GM23338 (cell line): ENCODE measurements around the gene DAB2. TPM values are rescaled to one million over a fixed set of nuclear protein-coding genes. Genes with fewer than 3 reads are reported as not detected.
A peak's percentile ranks its signal among the peaks of the same experiment; 100 is the strongest.

Experiments
- ATAC-seq: fragments of 200-7000 bp; cut with Tn5 transposase; 3 replicates; pipeline ENCODE4 v1.9.1; 2020
- DNase-seq: peaks from one replicate; pipeline ENCODE4 v3.0.0-alpha.2; 2015; ENCODE audit warnings: low spot score
- H2AFZ ChIP-seq: fragments of 200-600 bp; sonication (generic); 2 replicates; pipeline ENCODE4 v1.8.0; 2016; ENCODE audit warnings: antibody characterized with exemption, mild to moderate bottlenecking, moderate library complexity
- H3F3A ChIP-seq: fragments of 200-600 bp; sonication (generic); replicated peaks from 2 replicates; pipeline ENCODE4 v1.8.0; 2017; ENCODE audit warnings: antibody characterized with exemption, mixed run types, low read depth
- H3K27ac ChIP-seq: fragments of 200-600 bp; sonication (generic); 2 replicates; pipeline ENCODE4 v1.6.1; 2016; ENCODE audit warnings: low read depth
- H3K27me3 ChIP-seq: fragments of 200-600 bp; sonication (generic); 2 replicates; pipeline ENCODE4 v1.8.0; 2016; ENCODE audit warnings: mild to moderate bottlenecking, mixed run types, moderate library complexity; ENCODE audit not compliant: insufficient read depth
- H3K36me3 ChIP-seq: fragments of 200-600 bp; sonication (generic); 2 replicates; pipeline ENCODE4 v1.8.0; 2016; ENCODE audit warnings: mild to moderate bottlenecking; ENCODE audit not compliant: insufficient read depth
- H3K4me1 ChIP-seq: fragments of 200-600 bp; sonication (generic); 2 replicates; pipeline ENCODE4 v1.8.0; 2016; ENCODE audit warnings: mild to moderate bottlenecking, moderate library complexity; ENCODE audit not compliant: insufficient read depth
- H3K4me2 ChIP-seq: fragments of 200-600 bp; sonication (generic); 2 replicates; pipeline ENCODE4 v1.7.1; 2017; ENCODE audit warnings: mixed run types
- H3K4me3 ChIP-seq: fragments of 200-600 bp; sonication (generic); 2 replicates; pipeline ENCODE4 v1.6.1; 2016; ENCODE audit warnings: mixed run types
- H3K79me2 ChIP-seq: fragments of 200-600 bp; sonication (generic); replicated peaks from 2 replicates; pipeline ENCODE4 v1.8.0; 2017; ENCODE audit warnings: mild to moderate bottlenecking; ENCODE audit not compliant: insufficient read depth
- H3K9me2 ChIP-seq: fragments of 200-600 bp; sonication (generic); 2 replicates; pipeline ENCODE4 v1.8.0; 2017; ENCODE audit not compliant: insufficient read depth
- H4K20me1 ChIP-seq: fragments of 200-600 bp; sonication (generic); replicated peaks from 2 replicates; pipeline ENCODE4 v1.8.0; 2017; ENCODE audit warnings: mild to moderate bottlenecking; ENCODE audit not compliant: insufficient read depth
- H3K27ac Mint-ChIP-seq: 2 replicates; pipeline ENCODE4 v1.8.0; 2020; ENCODE audit warnings: inconsistent platforms, mild to moderate bottlenecking, moderate library complexity, mixed read lengths
- H3K27me3 Mint-ChIP-seq: 3 replicates; pipeline ENCODE4 v1.8.0; 2022; ENCODE audit warnings: low read depth, mild to moderate bottlenecking, moderate library complexity, mixed read lengths, inconsistent platforms; ENCODE audit not compliant: insufficient read depth, poor library complexity
- H3K36me3 Mint-ChIP-seq: 3 replicates; pipeline ENCODE4 v1.8.0; 2021; ENCODE audit warnings: low read depth, mild to moderate bottlenecking, inconsistent platforms, moderate library complexity, mixed read lengths
- H3K4me1 Mint-ChIP-seq: 3 replicates; pipeline ENCODE4 v1.8.0; 2020; ENCODE audit warnings: mild to moderate bottlenecking, inconsistent platforms, mixed read lengths
- H3K4me3 Mint-ChIP-seq: 3 replicates; pipeline ENCODE4 v1.8.0; 2021; ENCODE audit warnings: moderate library complexity, mild to moderate bottlenecking, inconsistent platforms, mixed read lengths
- H3K9me3 Mint-ChIP-seq: 3 replicates; pipeline ENCODE4 v1.8.0; 2020; ENCODE audit warnings: moderate library complexity, mild to moderate bottlenecking, inconsistent platforms, mixed read lengths
- CREB1 ChIP-seq: fragments of 250-450 bp; sonication (Bioruptor Pico); IDR thresholded peaks from 2 replicates; pipeline ENCODE4 v1.5.0; 2020; ENCODE audit warnings: low read depth, mild to moderate bottlenecking, moderate library complexity
- ETS1 ChIP-seq: IDR thresholded peaks from 2 replicates; pipeline ENCODE4 v1.6.1; 2016; ENCODE audit warnings: antibody characterized with exemption
- EZH2 ChIP-seq: fragments of 200-600 bp; sonication (generic); IDR thresholded peaks from one replicate; pipeline ENCODE4 v1.8.0; 2017; ENCODE audit warnings: antibody characterized with exemption, mild to moderate bottlenecking, low read depth; ENCODE audit not compliant: unreplicated experiment
- JUNB ChIP-seq: IDR thresholded peaks from one replicate; pipeline ENCODE4 v1.6.1; 2016; ENCODE audit warnings: antibody characterized with exemption; ENCODE audit not compliant: unreplicated experiment
- NANOG ChIP-seq: IDR thresholded peaks from 2 replicates; pipeline ENCODE4 v1.6.1; 2016; ENCODE audit warnings: antibody characterized with exemption, borderline replicate concordance
- POLR2AphosphoS5 ChIP-seq: IDR thresholded peaks from 2 replicates; pipeline ENCODE4 v1.6.1; 2016; ENCODE audit warnings: antibody characterized with exemption, low read depth
- REST ChIP-seq: IDR thresholded peaks from one replicate; pipeline ENCODE4 v1.6.1; 2018; ENCODE audit warnings: antibody characterized with exemption; ENCODE audit not compliant: unreplicated experiment
- STAT1 ChIP-seq: IDR thresholded peaks from one replicate; pipeline ENCODE4 v1.6.1; 2016; ENCODE audit warnings: antibody characterized with exemption; ENCODE audit not compliant: unreplicated experiment
- ZNF114 ChIP-seq: fragments of 250-450 bp; sonication (Bioruptor Pico); IDR thresholded peaks from 2 replicates; pipeline ENCODE4 v1.5.0; 2020; ENCODE audit warnings: mild to moderate bottlenecking, moderate library complexity
- ZNF462 ChIP-seq: fragments of 250-450 bp; sonication (Bioruptor Pico); IDR thresholded peaks from 2 replicates; pipeline ENCODE4 v1.5.0; 2020; ENCODE audit warnings: mild to moderate bottlenecking, moderate library complexity
- polyA plus RNA-seq: library from polyadenylated mRNA; unstranded; fragments of >200 nt; fragmentation: Nextera tagmentation; extraction: Ambion mirVana; gene quantifications from 2 replicates; pipeline ENCODE4 v1.2.1, GENCODE V29; 2016
- total RNA-seq: library from RNA; depleted of rRNA; stranded (reverse); fragments of >200 nt; shearing (Covaris generic); gene quantifications from 2 replicates; pipeline ENCODE4 v1.2.3, GENCODE V29; 2014

DAB2 gene
- total and polyA plus RNA-seq, 2 experiments from 2014 or later = 6.4 to 8.4 TPM

GRCh38 chr5:39342460-39342859 is 82.3 kb downstream of the DAB2 start:
- H3K4me1 Mint-ChIP-seq = peaks cover 8% of the 10 kb centered on the region; the same call in 2 of the 3 replicates

More at GRCh38 chr5:39342460-39342859, 82.3 kb downstream of the DAB2 start:
- peaks cover 6% of the 10 kb centered on the region for H3K27me3 Mint-ChIP-seq
- H3K4me1 ChIP-seq = no peaks in the 10 kb centered on the region
- H3K36me3 Mint-ChIP-seq = peaks cover 13% of the 10 kb centered on the region; the same call in 2 of the 3 replicates
- H3K9me2 ChIP-seq = no peaks in the 10 kb centered on the region
- H4K20me1 ChIP-seq = no peaks in the 10 kb centered on the region
- H3K36me3 ChIP-seq = no peaks in the 10 kb centered on the region
- peaks cover 24% of the 10 kb centered on the region for H3K9me3 Mint-ChIP-seq
- peak; percentile 45; the same call in 1 of the 3 replicates for ATAC-seq
- H3K27ac ChIP-seq = no peak overlapping the region
- H3F3A ChIP-seq = no peaks in the 10 kb centered on the region
- no peak for TF ChIP-seq STAT1
- TF ChIP-seq EZH2 = no peak
- no peak for TF ChIP-seq ZNF114 (CRISPR knock-in tag)
- no peak for TF ChIP-seq POLR2AphosphoS5
- no peak for TF ChIP-seq JUNB
- no peak for TF ChIP-seq ZNF462 (CRISPR knock-in tag)
- TF ChIP-seq ETS1 = no peak
- TF ChIP-seq CREB1 (CRISPR knock-in tag) = no peak
- no peak for TF ChIP-seq NANOG
- no peak for TF ChIP-seq REST
- H3K27me3 ChIP-seq = no peaks in the 10 kb centered on the region
- peak overlapping the region; percentile 75; the same call in 1 of the 2 replicates for H2AFZ ChIP-seq
- no peak overlapping the region for H3K4me2 ChIP-seq
- peak; percentile 17 for DNase-seq
- H3K4me3 ChIP-seq = 0 out of 2 replicates have a peak overlapping the region, but pooled peaks have one; percentile 20
- no peak overlapping the region for H3K27ac Mint-ChIP-seq
- no peaks in the 10 kb centered on the region for H3K79me2 ChIP-seq
- no peak overlapping the region for H3K4me3 Mint-ChIP-seq
